Neuronal stem cell (in vitro differentiated cells): ENCODE results near the gene BMPER.

Source experiments
- DNase-seq: peaks from one replicate; pipeline ENCODE4 v3.0.0-alpha.2; 2013; ENCODE audit warnings: low spot score
- H2AFZ ChIP-seq: one replicate; pipeline ENCODE4 v1.6.1; 2013; ENCODE audit warnings: mild to moderate bottlenecking, low read length, inconsistent platforms
- H2AK5ac ChIP-seq: 2 replicates; pipeline ENCODE4 v1.6.1; 2013; ENCODE audit warnings: low read depth, mild to moderate bottlenecking, inconsistent platforms, low read length, moderate library complexity, mixed read lengths
- H2BK120ac ChIP-seq: 2 replicates; pipeline ENCODE4 v1.6.1; 2013; ENCODE audit warnings: low read depth, mild to moderate bottlenecking, inconsistent platforms, low read length, moderate library complexity, mixed read lengths
- H2BK12ac ChIP-seq: one replicate; pipeline ENCODE4 v1.6.1; 2013; ENCODE audit warnings: low read length, inconsistent platforms
- H2BK15ac ChIP-seq: 2 replicates; pipeline ENCODE4 v1.6.1; 2013; ENCODE audit warnings: mild to moderate bottlenecking, low read length, inconsistent platforms, mixed read lengths
- H2BK5ac ChIP-seq: one replicate; pipeline ENCODE4 v1.6.1; 2013; ENCODE audit warnings: inconsistent platforms, mild to moderate bottlenecking, low read length, moderate library complexity
- H3K14ac ChIP-seq: one replicate; pipeline ENCODE4 v1.6.1; 2013; ENCODE audit warnings: low read length, inconsistent platforms
- H3K18ac ChIP-seq: 2 replicates; pipeline ENCODE4 v1.6.1; 2013; ENCODE audit warnings: low read length, inconsistent platforms
- H3K23ac ChIP-seq: 2 replicates; pipeline ENCODE4 v1.6.1; 2013; ENCODE audit warnings: low read depth, mild to moderate bottlenecking, mixed read lengths, low read length, inconsistent platforms; ENCODE audit not compliant: poor library complexity
- H3K27ac ChIP-seq: replicated peaks from 3 replicates; pipeline ENCODE4 v1.5.1; 2013; ENCODE audit warnings: low read length, inconsistent platforms
- H3K27me3 ChIP-seq, 3 experiments: 2 replicates each; pipeline ENCODE4 v1.6.1; 2013; ENCODE audit warnings: low read length in 3 of 3, mild to moderate bottlenecking in 2 of 3, inconsistent platforms in 1 of 3, low read depth in 1 of 3, mixed read lengths in 1 of 3, moderate library complexity in 1 of 3; ENCODE audit not compliant: control insufficient read depth in 3 of 3, insufficient read depth in 3 of 3
- H3K36me3 ChIP-seq, 2 donors: replicated peaks in 1 of 2; 2 replicates each; pipeline ENCODE4 v1.6.1; 2013; ENCODE audit warnings: low read length in 2 of 2; ENCODE audit not compliant: control insufficient read depth in 2 of 2, insufficient read depth in 2 of 2
- H3K4ac ChIP-seq: 2 replicates; pipeline ENCODE4 v1.6.1; 2013; ENCODE audit warnings: inconsistent platforms, mild to moderate bottlenecking, low read length, moderate library complexity
- H3K4me1 ChIP-seq, 2 donors: 1 replicate in 1 of 2; 2 replicates in 1 of 2; pipeline ENCODE4 v1.6.1; 2013; ENCODE audit warnings: low read length in 2 of 2, low read depth in 1 of 2; ENCODE audit not compliant: control insufficient read depth in 2 of 2, insufficient read depth in 1 of 2
- H3K4me2 ChIP-seq: one replicate; pipeline ENCODE4 v1.6.1; 2013; ENCODE audit warnings: mild to moderate bottlenecking, low read length, inconsistent platforms; ENCODE audit not compliant: insufficient read depth, poor library complexity, severe bottlenecking
- H3K4me3 ChIP-seq, 2 donors: 2 replicates each; pipeline ENCODE4 v1.5.1; 2013; ENCODE audit warnings: low read length in 2 of 2, mild to moderate bottlenecking in 2 of 2, inconsistent platforms in 1 of 2, moderate library complexity in 1 of 2
- H3K79me1 ChIP-seq: one replicate; pipeline ENCODE4 v1.6.1; 2013; ENCODE audit warnings: low read depth, mild to moderate bottlenecking, inconsistent platforms, low read length, moderate library complexity
- H3K9ac ChIP-seq: one replicate; pipeline ENCODE4 v1.6.1; 2013; ENCODE audit warnings: mild to moderate bottlenecking, low read depth, low read length, inconsistent platforms; ENCODE audit not compliant: poor library complexity
- H3K9me3 ChIP-seq, 2 donors: replicated peaks in 1 of 2; 2 replicates each; pipeline versions ENCODE3 to v1.6.1; 2013; ENCODE audit warnings: low read length in 2 of 2, mild to moderate bottlenecking in 2 of 2, inconsistent platforms in 1 of 2, low read depth in 1 of 2, mixed read lengths in 1 of 2, moderate library complexity in 1 of 2; ENCODE audit not compliant: control insufficient read depth in 2 of 2, insufficient read depth in 1 of 2
- H4K8ac ChIP-seq: one replicate; pipeline ENCODE4 v1.6.1; 2013; ENCODE audit warnings: low read depth, mild to moderate bottlenecking, inconsistent platforms, low read length, moderate library complexity
- H4K91ac ChIP-seq: one replicate; pipeline ENCODE4 v1.6.1; 2013; ENCODE audit warnings: low read length, low read depth, mild to moderate bottlenecking, inconsistent platforms; ENCODE audit not compliant: poor library complexity
- WGBS, 2 donors: extraction: QIAGEN DNeasy Blood & Tissue Kit; methylation state at CpG; one replicate each; pipeline ENCODE4 v1.1.7; 2013; ENCODE audit warnings: missing lambda C conversion rate in 2 of 2, mixed read lengths in 1 of 2; ENCODE audit not compliant: insufficient read length in 2 of 2, insufficient replicate concordance in 1 of 2; ENCODE audit errors: extremely low coverage in 2 of 2; 5-methylcytosine and 5-hydroxymethylcytosine counted together

The BMPER gene

DNA sequence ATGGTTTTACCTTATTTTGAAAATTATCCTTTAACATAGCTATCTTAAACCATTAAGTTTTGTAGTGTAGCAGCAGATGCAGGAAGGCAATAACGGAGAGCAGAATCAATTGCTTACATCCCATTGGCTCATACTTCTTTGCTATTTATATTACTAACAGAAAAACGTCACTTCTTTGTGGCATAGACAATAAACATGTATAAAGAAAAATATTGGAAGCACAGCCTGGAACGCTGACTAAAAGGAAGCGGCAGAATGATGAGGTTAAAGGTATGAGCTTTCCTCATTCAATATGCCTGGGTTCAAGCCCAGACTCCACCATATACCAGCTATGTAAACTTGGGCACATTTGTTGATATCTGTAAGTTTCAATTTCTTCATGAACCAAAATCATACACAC is 24.0 kb upstream of the BMPER start:
- Histone ChIP-seq H2AK5ac (no peak overlapping the region), H2BK5ac (no peak overlapping the region), H3K23ac (no peak overlapping the region), H3K18ac (no peak overlapping the region), H3K4me1 (peaks cover 0 to 5% of the 10 kb centered on the region in 2 donors), H2AFZ (no peak overlapping the region), H3K9me3 (peaks cover 0 to 2% of the 10 kb centered on the region in 2 donors), H3K4me2 (no peak overlapping the region), H2BK120ac (no peak overlapping the region), H4K8ac (no peak overlapping the region), H3K4me3 (no peak overlapping the region), H3K27ac (no peak overlapping the region), H3K36me3 (no peaks in the 10 kb centered on the region), H2BK15ac (no peak overlapping the region), H3K79me1 (no peaks in the 10 kb centered on the region), H3K4ac (no peak overlapping the region), H3K9ac (no peak overlapping the region), H3K27me3 (no peaks in the 10 kb centered on the region), H4K91ac (no peak overlapping the region), H3K14ac (no peak overlapping the region), H2BK12ac (no peak overlapping the region)
- no CpG with 5 or more reads among the region's 4 CpGs for WGBS, 2 donors
- no peak for DNase-seq

DNA sequence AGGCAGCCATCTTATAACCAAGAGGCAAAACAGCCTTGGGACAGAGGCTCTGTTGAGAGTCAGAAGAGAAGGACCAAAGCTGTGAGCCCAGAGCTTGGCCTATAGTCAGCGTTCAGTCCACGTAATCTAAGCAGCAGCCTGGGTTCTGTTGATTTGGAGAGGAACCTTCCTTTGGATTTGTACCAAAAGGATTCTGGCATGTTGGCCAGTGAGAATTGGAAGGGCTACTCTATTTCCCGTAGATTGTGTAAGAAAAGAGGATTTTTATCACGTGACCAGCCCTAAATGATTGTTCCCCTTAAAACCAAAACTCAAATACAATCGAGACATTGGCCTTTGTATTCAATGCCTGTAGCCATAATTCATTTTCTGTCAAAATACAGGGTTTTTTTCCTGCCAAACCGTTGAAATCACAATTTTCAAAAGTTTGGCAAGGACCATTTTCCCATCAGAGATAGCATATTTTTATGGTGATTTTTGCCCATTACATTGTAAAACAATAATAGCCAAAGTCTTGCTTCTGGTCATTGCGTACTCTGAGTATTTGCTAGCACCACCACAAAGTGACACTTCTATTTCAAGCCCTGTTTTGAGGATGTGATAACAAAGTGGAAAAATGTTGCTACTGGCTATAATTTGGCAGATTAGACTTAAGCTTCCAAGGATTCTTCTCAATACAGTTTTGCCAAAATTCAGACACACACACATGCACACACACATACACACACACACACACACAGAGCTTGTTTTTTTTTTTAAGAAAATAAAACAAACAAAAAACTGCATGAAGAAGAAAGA is 23.1 kb upstream of the BMPER start:
- H3K9ac ChIP-seq, result no peak overlapping the region
- H3K23ac ChIP-seq, result no peak overlapping the region
- H4K8ac ChIP-seq, result no peak overlapping the region
- peak overlapping the region; percentile 16 for H3K18ac ChIP-seq
- no peak overlapping the region for H3K4ac ChIP-seq
- H2AFZ ChIP-seq, result no peak overlapping the region
- WGBS, 2 donors, result no CpG with 5 or more reads among the region's 7 CpGs
- no peak overlapping the region for H2BK5ac ChIP-seq
- no peaks in the 10 kb centered on the region for H3K79me1 ChIP-seq
- H3K36me3 ChIP-seq, result no peaks in the 10 kb centered on the region
- H2BK120ac ChIP-seq, result no peak overlapping the region
- no peak overlapping the region for H3K27ac ChIP-seq
- H3K4me2 ChIP-seq, result no peak overlapping the region
- H2AK5ac ChIP-seq, result no peak overlapping the region
- peaks cover 0 to 5% of the 10 kb centered on the region in 2 donors for H3K4me1 ChIP-seq
- H3K9me3 ChIP-seq, result peaks cover 0 to 2% of the 10 kb centered on the region in 2 donors
- no peak for DNase-seq
- no peak overlapping the region for H2BK12ac ChIP-seq
- no peak overlapping the region for H3K14ac ChIP-seq
- H3K4me3 ChIP-seq, result no peak overlapping the region
- no peaks in the 10 kb centered on the region for H3K27me3 ChIP-seq
- no peak overlapping the region for H2BK15ac ChIP-seq
- no peak overlapping the region for H4K91ac ChIP-seq

DNA sequence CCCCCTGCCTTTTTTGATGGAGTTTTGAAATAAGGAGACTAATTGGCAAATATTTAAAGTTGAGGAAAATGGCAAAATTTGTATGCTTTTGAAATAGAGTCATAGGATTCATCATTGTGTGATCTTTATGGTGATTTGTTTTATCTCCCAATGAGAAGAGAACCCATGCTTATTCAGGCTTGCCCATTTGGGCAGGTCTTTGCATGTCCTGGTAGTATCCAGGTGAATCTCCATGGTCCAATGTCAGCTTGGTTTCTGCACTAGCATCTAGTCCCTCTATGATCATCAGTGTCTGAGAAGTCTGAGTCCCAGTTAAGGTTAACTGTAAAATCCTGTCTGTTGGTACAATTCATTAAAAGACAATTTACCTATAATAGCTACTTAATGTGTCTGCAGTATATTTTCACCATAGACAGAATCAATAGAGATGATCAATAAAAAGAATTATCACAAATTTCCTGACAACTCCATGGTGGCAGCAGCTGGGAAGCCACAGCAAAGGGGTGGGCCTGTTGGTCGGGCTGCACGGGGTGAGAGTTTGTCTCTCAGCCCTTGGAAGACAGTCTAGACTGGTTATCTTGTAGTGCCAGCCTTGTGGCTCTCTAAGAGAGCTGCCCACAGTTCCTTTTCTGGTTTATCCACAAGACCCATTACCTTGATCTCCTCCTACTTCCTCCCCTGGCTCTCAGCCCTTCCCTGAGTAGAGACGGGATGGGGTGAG is 22.2 kb upstream of the BMPER start:
- Histone ChIP-seq H2BK120ac (no peak overlapping the region), H3K36me3 (no peaks in the 10 kb centered on the region), H2BK12ac (no peak overlapping the region), H2AK5ac (no peak overlapping the region), H3K4ac (no peak overlapping the region), H3K4me2 (no peak overlapping the region), H2BK15ac (no peak overlapping the region), H3K79me1 (no peaks in the 10 kb centered on the region), H3K9ac (no peak overlapping the region), H4K8ac (no peak overlapping the region), H3K18ac (no peak overlapping the region), H3K27ac (no peak overlapping the region), H2BK5ac (no peak overlapping the region), H3K27me3 (no peaks in the 10 kb centered on the region), H2AFZ (no peak overlapping the region), H3K23ac (no peak overlapping the region), H3K14ac (no peak overlapping the region), H3K9me3 (peaks cover 0 to 2% of the 10 kb centered on the region in 2 donors), H3K4me1 (peaks cover 0 to 5% of the 10 kb centered on the region in 2 donors), H4K91ac (no peak overlapping the region), H3K4me3 (no peak overlapping the region)
- no peak for DNase-seq
- WGBS, 2 donors, result no CpG with 5 or more reads among the region's 3 CpGs

GRCh38 chr7:33883671-33883965 is 21.7 kb upstream of the BMPER start:
- no peak overlapping the region for H2BK120ac ChIP-seq
- H3K4me2 ChIP-seq, result no peak overlapping the region
- H4K8ac ChIP-seq, result no peak overlapping the region
- H3K4me3 ChIP-seq, result no peak overlapping the region
- no peak overlapping the region for H4K91ac ChIP-seq
- no peaks in the 10 kb centered on the region for H3K79me1 ChIP-seq
- H2BK5ac ChIP-seq, result no peak overlapping the region
- H2BK12ac ChIP-seq, result no peak overlapping the region
- H3K27ac ChIP-seq, result no peak overlapping the region
- peaks cover 0 to 2% of the 10 kb centered on the region in 2 donors for H3K9me3 ChIP-seq
- H2BK15ac ChIP-seq, result no peak overlapping the region
- H3K27me3 ChIP-seq, result no peaks in the 10 kb centered on the region
- peaks cover 0 to 5% of the 10 kb centered on the region in 2 donors for H3K4me1 ChIP-seq
- H3K23ac ChIP-seq, result no peak overlapping the region
- no peak for DNase-seq
- H3K14ac ChIP-seq, result no peak overlapping the region
- no CpG with 5 or more reads among the region's 1 CpG for WGBS, 2 donors
- no peak overlapping the region for H2AFZ ChIP-seq
- no peak overlapping the region for H3K9ac ChIP-seq
- H3K4ac ChIP-seq, result no peak overlapping the region
- no peak overlapping the region for H3K18ac ChIP-seq
- H3K36me3 ChIP-seq, result no peaks in the 10 kb centered on the region
- H2AK5ac ChIP-seq, result no peak overlapping the region
